Right lobe of liver (tissue), 6 donors: ENCODE measurements around the gene OR51E2. TPM values are rescaled to one million over a fixed set of nuclear protein-coding genes. Genes with fewer than 3 reads are reported as not detected.

ENCODE experiments used
- ATAC-seq, 4 donors: fragments of 200-7000 bp; cut with Tn5 transposase; one replicate each; pipeline ENCODE4 v1.9.1; 2020; ENCODE audit warnings: mild to moderate bottlenecking in 4 of 4, moderate library complexity in 4 of 4
- DNase-seq, 3 donors: peaks; one replicate each; pipeline ENCODE4 v3.0.0-alpha.2; 2020
- H3K27ac ChIP-seq, 3 donors: fragments of 200-600 bp; one replicate each; pipeline ENCODE4 v1.8.0; 2022
- H3K27me3 ChIP-seq, 2 donors: fragments of 200-600 bp; one replicate each; pipeline ENCODE4 v1.8.0; 2022
- H3K36me3 ChIP-seq, 4 donors: fragments of 200-600 bp; sonication (generic) in 1 of 4; one replicate each; pipeline versions ENCODE4 v1.5.1 to v1.8.0; 2017 to 2022; ENCODE audit warnings: control low read depth in 1 of 4
- H3K4me1 ChIP-seq, 4 donors: fragments of 200-600 bp; sonication (generic) in 1 of 4; one replicate each; pipeline versions ENCODE4 v1.5.1 to v1.8.0; 2017 to 2022; ENCODE audit warnings: control low read depth in 1 of 4
- H3K4me3 ChIP-seq, 3 donors: fragments of 200-600 bp; one replicate each; pipeline ENCODE4 v1.8.0; 2022
- H3K9me3 ChIP-seq, 4 donors: fragments of 200-600 bp; sonication (generic) in 1 of 4; one replicate each; pipeline versions ENCODE4 v1.5.1 to v1.8.0; 2017 to 2022; ENCODE audit warnings: control low read depth in 1 of 4
- POLR2A ChIP-seq: fragments of 450-650 bp; IDR thresholded peaks from one replicate; pipeline ENCODE4 v1.6.1; 2017; ENCODE audit warnings: antibody characterized with exemption, mild to moderate bottlenecking
- WGBS: methylation state at CpG from one replicate; pipeline ENCODE4 v1.1.6; 2018; ENCODE audit warnings: low coverage, low lambda C conversion rate; ENCODE audit not compliant: insufficient coverage; ENCODE audit errors: missing lambda C conversion rate; 5-methylcytosine and 5-hydroxymethylcytosine counted together
- intact Hi-C, 2 donors: fragments of 100-400 bp; cut with DNase I; formaldehyde crosslinking; loops; one replicate each; pipeline versions ENCODE4 v1.11.2 to v1.14.1; 2022
- total RNA-seq, 6 experiments: library from RNA; depleted of rRNA in 2 of 6; stranded (reverse); fragments of >200 nt in 2 of 6; fragmentation: NEBNext Ultra II Directional in 3 of 6; extraction: Animal tissue kit (Norgen Biotek cat#: 25700) in 3 of 6; gene quantifications; one replicate each; pipeline versions ENCODE4 v1.1.0 to v1.2.4, GENCODE V29; 2016 to 2023
- TF ChIP-seq, protein P1 (sequence below), 4 donors: fragments of 200-600 bp in 3 of 4; fragments of 450-650 bp in 1 of 4; IDR thresholded peaks; one replicate each; pipeline versions ENCODE4 v1.5.1 to v1.8.0; 2016 to 2022; ENCODE audit warnings: antibody characterized with exemption in 4 of 4, mild to moderate bottlenecking in 2 of 4
- donor health status: DM: no; HTN: yes; CAD: no.
- donor health status: DM: no; HTN: no; CAD: no.
- donor health status: DM: no; HTN: no; CAD: no.
- donor health status: DM: no; HTN: yes; CAD: no.
- donor health status: DM: no; HTN: yes; CAD: no.

OR51E2 gene
- total RNA-seq, 6 experiments from 2014 or later: not detected

GRCh38 chr11:4699697-4700435 is 2.2 kb upstream of the OR51E2 start:
- Histone ChIP-seq H3K4me3 (no peak overlapping the region), H3K36me3 (no peaks in the 10 kb centered on the region), H3K9me3 (no peaks in the 10 kb centered on the region), H3K27ac (no peak overlapping the region), H3K27me3 (no peaks in the 10 kb centered on the region), H3K4me1 (no peaks in the 10 kb centered on the region)
- TF ChIP-seq, protein P1, sequence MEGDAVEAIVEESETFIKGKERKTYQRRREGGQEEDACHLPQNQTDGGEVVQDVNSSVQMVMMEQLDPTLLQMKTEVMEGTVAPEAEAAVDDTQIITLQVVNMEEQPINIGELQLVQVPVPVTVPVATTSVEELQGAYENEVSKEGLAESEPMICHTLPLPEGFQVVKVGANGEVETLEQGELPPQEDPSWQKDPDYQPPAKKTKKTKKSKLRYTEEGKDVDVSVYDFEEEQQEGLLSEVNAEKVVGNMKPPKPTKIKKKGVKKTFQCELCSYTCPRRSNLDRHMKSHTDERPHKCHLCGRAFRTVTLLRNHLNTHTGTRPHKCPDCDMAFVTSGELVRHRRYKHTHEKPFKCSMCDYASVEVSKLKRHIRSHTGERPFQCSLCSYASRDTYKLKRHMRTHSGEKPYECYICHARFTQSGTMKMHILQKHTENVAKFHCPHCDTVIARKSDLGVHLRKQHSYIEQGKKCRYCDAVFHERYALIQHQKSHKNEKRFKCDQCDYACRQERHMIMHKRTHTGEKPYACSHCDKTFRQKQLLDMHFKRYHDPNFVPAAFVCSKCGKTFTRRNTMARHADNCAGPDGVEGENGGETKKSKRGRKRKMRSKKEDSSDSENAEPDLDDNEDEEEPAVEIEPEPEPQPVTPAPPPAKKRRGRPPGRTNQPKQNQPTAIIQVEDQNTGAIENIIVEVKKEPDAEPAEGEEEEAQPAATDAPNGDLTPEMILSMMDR (IDR thresholded peaks at IDR 0.05): no peak
- TF ChIP-seq POLR2A: no peak
- DNase-seq (no peak), ATAC-seq (no peak)
- WGBS: 47% methylated on average over 3 of the region's 3 CpGs
- intact Hi-C loops: no loop called here

- TF ChIP-seq, protein P1 (IDR thresholded peaks at IDR 0.05): no peak
Observed at GRCh38 chr11:4695442-4695841, 2.2 kb downstream of the OR51E2 start.

DNA sequence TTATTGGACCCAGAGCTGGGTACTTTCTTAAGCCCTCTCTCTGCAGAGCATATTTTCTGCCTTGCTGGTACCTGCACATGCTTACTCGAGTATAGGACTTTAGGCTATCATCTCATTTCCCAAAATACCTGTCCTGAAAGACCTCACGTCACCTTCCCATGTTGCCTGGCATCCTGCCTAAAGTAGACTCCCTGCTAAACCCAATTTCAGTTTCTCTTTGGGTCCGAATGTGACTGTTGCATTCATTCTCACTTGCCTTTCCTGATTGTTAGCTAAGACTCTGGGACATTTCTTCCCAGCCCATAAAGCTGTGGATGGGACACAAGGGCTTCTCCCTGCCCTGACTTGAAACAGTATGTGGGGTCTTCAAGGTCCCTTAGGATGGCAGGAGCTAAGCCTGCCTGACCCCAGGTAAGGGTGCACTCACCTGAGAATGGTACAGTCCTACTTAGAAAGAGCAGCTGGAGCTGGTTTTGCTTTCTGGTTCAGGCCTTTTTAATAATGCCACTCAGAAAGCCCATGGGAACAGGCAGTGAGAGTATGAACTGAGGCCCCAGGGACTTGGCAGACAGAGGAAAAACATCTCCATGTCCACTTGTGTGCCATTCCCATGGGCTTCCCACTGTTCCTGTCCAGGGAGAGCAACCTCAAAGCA is 12.9 kb downstream of the OR51E2 start:
- WGBS: 43% methylated on average over 3 of the region's 3 CpGs
- no peaks in the 10 kb centered on the region for H3K4me1 ChIP-seq
- intact Hi-C loops: no loop called here
- no peaks in the 10 kb centered on the region for H3K36me3 ChIP-seq
- no peak overlapping the region for H3K27ac ChIP-seq
- H3K9me3 ChIP-seq: no peaks in the 10 kb centered on the region
- ATAC-seq (no peak), DNase-seq (no peak)
- no peaks in the 10 kb centered on the region for H3K27me3 ChIP-seq
- no peak overlapping the region for H3K4me3 ChIP-seq
- TF ChIP-seq POLR2A: no peak
- TF ChIP-seq, protein P1 (IDR thresholded peaks at IDR 0.05): no peak

More at GRCh38 chr11:4695442-4695841, 2.2 kb downstream of the OR51E2 start:
- DNase-seq: no peak
- Histone ChIP-seq H3K27me3 (no peaks in the 10 kb centered on the region), H3K27ac (no peak overlapping the region), H3K9me3 (no peaks in the 10 kb centered on the region), H3K4me3 (no peak overlapping the region), H3K36me3 (no peaks in the 10 kb centered on the region), H3K4me1 (no peaks in the 10 kb centered on the region)
- WGBS: 20% methylated on average over 1 of the region's 1 CpG
- intact Hi-C loops: no loop called here
- no peak for ATAC-seq

DNA sequence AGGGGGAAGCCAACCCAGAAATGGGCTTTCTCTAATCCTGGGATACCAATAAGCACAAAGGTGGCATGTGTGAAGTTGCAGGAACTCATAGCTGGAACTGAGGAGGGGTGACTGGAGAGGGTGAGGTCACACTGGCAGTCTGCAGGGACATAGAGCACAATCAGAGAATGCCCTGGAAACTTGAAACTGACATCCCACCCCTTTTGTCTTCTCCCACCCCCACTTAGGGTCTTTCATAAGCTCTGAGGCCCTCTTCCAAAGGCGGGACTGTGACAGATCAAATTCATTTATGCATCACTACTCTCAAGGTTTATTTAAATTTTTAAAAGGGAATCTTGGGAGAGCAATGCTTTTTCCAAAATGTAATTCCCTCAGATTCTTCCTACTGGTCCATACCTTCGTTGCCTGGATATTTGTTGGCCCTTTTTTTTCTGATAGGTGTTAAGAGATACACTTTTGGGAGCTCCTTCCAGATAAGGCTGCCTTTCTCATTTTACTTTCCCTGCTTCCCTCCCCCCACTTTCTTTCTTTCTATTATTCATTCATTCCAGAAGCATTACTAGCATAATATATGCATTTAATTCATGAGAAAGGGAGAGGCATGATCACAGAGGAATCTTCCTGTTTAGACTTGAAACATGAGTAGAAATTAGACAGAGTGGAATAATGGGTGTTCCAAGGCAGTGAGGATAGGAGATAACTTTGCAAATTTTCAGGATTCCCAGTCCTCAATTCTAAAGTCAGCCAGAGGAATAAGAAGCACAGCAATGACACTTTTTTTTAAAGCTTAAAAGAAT is 14.8 kb downstream of the OR51E2 start:
- intact Hi-C loops: no loop called here
- no peak for ATAC-seq
- no peak for TF ChIP-seq POLR2A
- TF ChIP-seq, protein P1 (IDR thresholded peaks at IDR 0.05): no peak
- Histone ChIP-seq H3K27me3 (no peaks in the 10 kb centered on the region), H3K4me1 (no peaks in the 10 kb centered on the region), H3K36me3 (no peaks in the 10 kb centered on the region), H3K9me3 (no peaks in the 10 kb centered on the region), H3K4me3 (no peak overlapping the region), H3K27ac (no peak overlapping the region)
- DNase-seq: no peak
- WGBS: 50% methylated on average over 2 of the region's 2 CpGs
